ENCODE results near the gene HEATR3.

The HEATR3 gene

DNA sequence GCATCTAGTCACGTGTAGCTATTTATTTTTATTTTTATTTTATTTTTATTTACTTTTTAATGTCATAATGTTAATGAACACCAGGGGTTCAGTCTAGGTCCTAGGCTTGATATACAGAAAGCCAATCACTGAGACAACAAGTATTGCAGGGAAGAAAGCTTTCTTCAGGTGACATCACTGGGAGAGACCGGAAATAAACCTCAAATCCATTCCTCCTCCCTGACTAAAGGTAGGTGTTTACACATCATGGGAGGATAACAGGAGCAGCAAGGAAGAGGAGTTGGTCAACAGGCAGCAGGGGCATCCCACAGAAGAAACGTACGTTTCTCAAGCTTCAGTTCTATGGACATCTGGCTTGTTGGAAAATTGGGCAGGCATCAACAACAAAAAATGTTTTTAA is 9.5 kb upstream of the HEATR3 start:
- no peak for DNase-seq (ENCODE audit: low read depth)

DNA sequence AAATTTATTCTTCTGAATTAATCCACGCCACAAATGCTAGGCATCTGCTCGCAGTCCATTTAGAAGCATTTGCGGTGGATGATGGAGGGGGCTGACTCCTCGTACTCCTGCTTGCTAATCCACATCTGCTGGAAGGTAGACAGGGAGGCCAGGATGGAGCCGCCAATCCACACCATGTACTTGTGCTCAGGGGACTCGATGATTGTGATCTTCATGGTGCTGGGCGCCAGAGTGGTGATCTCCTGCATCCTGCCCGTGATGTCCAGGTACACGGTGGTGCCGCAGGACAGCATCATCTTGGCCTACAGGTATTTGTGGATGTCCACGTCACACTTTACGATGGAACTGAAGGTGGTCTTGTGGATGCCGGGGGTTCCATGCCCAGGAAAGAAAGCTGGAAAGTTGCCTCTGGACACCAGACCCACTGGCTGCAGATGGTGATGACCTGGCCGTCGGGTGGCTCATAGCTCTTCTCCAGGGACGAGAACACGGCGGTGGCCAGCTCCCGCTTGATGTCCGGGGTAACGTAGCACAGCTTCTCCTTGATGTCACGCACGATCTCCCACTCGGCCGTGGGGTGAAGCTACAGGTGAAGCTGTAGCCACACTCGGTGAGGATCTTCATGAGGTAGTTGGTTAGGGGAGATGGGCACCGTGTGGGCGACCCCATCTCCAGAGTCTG is 7.5 kb upstream of the HEATR3 start:
- DNase-seq (ENCODE audit: low read depth) = no peak

DNA sequence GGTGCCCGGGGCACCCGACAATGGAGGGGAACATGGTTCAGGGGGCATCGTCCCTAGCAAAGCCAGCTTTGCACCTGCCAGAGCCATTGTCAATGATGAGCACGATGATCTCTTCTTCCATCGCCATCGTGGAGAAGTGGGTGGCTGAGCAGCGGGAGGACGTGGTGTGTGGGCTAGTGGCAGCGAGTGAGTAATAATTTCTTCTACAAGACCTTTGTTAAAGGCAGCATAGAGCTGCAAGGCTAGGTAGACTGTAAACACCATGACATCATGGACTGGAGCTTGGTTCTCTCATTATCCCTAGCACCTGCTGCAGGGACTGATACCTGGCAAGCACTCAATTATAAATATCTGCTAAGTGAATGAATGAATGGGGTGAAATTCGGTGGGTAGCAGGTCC is 6.7 kb upstream of the HEATR3 start:
- no peak for DNase-seq (ENCODE audit: low read depth)

DNA sequence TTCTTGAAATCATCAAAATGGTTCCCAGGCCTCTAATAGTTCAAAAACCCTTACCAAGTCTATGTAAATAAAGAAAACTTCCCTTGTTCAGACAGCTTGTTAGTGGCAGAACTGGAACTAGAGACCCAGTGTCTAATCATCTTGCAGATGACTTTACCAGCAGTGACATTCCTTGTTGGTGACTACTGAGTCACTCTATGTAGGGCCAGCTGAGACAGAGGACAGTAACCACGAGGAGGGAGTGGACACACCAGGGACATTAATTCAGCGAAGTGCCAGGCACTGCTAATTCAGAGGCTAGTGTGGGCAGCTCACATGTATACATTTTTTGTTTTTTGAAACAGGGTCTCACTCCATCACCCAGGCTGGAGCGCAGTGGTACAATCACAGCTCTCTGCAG is 6.1 kb upstream of the HEATR3 start:
- no peak for DNase-seq (ENCODE audit: low read depth)

DNA sequence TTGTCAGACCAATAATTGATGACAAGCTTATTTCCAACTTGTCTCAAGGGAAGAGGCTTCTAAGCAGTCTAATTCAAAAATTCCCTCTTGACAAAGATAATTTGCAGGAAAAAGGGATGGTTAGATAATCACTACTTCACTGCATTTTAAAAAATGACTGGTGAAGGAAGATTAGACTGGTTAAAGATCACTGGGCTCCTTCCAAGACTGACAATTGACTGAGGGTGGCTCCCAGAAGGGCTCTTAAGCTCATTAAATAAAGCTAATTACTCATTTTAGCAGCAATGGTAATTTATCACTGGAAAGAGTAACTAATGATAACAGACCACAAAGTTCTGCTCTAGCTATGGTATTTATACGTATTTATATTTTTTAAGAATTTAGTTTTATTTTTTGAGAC is 4.4 kb upstream of the HEATR3 start:
- DNase-seq (ENCODE audit: low read depth) = no peak

DNA sequence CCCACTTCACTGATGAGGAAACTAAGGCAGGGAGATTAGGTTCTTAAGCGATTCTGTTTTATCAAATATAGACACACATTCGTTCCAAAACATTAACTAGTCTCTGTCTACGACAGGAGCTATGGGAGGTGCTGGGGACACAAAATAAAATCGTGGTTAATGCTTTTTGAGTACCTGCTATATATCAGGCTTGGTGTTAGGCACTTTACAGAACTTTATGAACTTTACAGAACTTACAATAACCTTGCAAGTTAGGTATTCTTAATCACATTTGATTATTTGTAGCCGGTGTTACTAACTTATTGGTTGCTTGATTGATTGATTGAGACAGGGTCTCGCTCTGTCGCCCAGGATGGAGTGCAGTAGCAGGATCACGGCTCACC is 538 bp upstream of the HEATR3 start:
- no peak for DNase-seq (ENCODE audit: low read depth)

DNA sequence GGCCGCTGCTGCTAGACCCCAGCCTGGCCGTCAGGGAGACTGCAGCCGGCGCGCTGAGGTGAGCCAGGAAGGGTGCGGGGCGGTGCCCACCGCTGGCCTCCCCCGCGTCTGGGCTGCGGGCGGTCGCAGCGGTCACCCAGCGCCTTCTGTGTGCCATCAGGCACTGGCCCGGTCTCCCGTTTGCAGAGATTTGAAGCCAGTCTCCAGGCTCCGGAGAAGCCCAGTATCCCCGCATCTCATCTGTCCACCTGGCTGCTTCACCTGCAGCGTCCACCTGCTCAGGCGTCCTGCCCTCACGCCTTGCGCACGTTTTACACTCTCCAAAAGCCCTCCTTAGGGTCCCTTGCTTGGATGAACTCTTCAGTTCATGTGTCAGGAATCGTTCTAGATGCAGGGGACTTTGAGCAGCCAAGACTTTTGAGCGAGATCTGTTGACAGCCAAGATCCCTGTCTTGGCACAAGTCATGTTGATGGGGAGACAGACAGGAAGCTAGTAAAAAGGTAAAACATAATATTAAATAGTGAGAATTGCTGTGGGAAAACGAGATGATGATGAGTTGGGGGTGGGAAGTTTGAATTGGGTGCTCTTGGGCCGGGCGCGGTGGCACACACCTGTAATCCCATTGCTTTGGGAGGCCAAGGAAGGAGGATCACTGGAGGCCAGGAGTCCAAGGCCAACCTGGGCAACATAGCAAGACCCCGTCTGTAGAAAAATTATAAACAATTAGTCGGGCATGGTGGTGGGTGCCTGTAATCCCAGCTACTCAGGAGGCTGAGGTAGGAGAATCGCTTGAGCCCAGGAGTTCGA is 916 bp downstream of the HEATR3 start:
- DNase-seq (ENCODE audit: low read depth) = no peak

DNA sequence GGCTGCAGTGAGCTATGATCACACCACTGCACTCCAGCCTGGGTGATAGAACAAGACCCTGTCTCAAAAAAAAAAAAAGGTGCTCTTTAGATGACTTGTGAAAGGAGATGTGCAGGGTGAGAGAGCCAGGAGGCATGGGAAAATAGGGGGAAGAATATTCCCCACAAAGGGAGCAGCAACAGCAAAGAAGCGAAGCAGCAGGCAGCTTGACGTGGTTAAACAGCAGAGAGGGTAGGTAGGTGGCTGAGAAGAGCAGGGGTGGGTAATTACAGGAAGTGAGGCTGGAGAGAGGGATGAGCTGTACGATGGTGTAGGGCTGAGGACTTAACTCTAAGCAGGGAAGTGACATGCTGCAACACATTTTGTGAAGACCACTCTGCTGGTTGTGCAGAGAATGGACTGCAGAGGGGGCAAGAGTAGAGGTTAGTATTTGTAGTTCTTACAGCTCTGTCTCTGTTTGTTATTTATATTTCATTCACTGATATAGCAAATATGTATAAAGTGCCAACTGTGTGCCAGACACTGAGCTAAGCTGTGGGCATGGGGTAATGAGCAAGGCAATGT is 1.6 kb downstream of the HEATR3 start:
- peak; percentile 59 for DNase-seq (ENCODE audit: low read depth)

DNA sequence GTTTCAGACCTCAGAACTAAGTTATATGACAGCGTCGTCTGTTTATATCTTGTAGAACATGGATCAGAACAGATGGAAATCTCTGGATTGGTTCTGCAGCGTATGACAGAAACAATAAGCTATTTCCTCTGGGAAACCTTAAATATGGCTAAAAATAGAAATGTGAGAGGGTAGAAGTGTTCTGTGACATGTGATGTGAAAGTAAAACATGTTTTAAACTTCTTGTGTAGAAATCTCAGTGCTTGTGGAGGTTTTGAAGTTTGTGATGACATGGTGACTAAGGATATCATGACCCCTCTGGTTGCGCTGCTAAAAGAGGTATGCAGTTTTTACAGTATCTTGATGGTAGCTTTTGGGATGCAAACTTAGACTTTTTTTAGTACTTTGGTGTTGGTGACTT is 2.8 kb downstream of the HEATR3 start:
- DNase-seq (ENCODE audit: low read depth) = no peak

DNA sequence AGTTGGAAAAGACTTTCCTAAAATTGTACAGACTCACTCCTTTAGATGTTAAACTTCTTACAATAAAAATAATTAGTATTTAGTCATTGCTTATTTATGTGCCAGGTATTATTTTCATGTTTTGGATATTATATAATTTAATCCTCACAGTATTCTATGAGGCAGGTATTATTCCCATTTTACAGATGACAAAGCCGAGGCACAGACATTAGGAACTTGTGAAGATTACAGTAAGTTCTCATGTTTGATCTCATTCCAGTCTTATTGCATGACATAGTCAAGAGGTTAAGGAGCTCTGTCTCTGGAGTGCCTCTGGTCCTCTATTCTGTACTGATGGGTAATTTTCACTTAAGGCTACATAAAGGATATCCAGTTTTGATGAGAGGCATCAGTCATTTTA is 3.3 kb downstream of the HEATR3 start:
- DNase-seq (ENCODE audit: low read depth) = no peak

DNA sequence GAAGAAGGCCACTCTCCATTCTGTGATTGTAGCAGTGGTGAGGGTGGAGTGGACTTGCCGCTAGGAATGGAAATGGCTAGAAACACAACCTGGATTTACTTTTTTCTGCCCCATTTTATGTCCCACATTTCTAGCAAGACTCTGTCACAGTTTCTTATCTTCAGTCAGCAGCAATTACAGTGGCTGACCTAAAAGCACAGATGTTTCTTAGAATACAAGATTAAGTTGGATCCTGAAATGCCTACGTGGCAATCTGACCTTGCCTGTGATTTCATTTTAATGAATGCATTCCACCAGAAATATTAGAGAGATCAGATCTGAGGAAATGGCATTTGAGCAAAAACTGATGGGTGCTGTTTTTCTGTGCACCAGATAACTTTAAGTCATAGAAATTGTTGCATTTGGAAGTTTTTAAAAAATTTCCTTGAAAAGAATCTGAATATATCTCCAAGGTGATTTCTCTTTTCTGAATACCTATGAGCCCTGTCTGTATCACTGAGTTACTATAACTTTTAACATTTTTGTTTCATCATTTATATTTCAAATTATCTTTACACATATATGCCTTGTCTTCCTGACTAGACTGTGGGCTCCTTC is 5.4 kb downstream of the HEATR3 start:
- no peak for DNase-seq (ENCODE audit: low read depth)

DNA sequence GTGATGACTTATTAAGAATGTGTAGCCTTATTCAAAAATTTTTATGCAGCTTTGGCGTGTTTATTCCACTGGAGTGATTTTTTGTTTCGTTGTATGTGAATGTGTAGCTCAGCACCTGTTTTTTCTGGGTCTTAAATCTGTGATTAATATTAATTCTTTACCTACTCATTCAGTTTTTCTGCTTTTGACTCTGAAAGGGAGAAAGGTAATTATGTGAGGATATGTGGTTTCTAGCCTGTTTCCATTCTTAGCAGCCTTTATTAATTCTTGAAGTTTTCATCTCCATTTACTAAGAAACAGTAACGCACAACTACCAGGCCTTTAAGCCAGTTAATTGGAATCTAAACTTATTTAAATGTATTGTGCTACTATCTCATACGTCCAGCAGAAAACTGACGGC is 7.0 kb downstream of the HEATR3 start:
- no peak for DNase-seq (ENCODE audit: low read depth)

DNA sequence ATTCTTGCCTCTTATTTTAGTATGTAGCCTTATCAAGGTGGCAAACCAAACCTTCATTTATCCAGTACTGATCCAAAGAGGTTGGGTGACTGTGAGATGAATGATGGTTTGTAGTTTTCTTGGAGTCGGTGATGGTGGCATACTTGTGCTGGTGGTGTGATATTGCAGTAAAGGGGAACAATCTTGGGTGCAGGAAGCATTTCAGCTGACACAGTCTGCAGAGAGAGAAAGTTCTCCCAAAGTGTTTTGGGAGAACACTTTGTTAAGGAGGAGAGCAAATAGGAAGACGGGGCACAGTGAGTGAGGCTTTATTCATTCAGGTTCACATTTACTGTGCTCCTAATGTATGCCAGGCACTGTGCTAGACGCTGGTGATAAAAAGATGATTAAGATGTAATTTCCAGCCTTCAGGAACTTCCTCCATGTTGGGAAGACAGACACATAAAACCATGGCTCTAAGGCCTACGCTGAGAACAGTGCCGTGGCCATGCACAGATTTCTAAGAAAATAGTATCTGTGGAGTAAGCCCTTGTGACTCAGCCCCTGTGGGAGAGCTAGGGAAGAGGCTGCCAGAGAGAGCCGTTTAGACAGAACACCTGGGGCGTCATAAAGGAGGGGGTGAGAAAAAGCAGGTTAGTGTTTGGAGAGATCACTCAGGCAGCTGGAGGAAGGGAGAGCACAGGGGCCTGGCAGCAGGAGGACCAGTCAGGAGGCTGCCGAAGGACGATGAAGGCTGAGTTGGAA is 13.8 kb downstream of the HEATR3 start:
- peak; percentile 51 for DNase-seq (ENCODE audit: low read depth)

DNA sequence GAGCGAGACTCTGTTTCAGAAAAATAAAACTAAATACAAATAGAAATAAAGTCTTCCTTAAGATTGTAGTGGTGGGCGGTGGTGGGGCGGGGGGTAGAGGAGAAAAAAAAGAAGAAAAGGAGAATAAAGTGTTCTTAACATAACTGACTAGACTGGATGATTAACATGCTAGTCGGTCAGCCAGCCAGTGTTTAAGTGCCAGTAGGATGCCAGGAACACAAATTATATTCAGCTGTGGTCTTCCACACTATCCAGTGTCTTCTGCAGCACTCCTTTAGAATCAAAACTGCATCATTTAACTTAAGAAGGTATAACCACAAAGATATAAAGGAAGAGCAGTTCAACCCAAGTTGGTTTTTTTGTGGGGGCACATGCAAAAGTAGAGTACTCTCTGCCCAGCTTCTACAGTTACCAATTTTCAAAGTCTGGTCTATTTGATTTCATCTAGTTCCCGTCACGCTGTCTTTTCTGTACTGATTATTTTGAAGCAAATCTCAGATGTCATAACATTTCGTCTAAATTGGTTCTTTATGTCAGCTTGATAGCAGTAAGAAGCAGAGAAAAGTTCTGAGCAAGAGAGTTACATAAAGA is 15.8 kb downstream of the HEATR3 start:
- no peak for DNase-seq (ENCODE audit: low read depth)

DNA sequence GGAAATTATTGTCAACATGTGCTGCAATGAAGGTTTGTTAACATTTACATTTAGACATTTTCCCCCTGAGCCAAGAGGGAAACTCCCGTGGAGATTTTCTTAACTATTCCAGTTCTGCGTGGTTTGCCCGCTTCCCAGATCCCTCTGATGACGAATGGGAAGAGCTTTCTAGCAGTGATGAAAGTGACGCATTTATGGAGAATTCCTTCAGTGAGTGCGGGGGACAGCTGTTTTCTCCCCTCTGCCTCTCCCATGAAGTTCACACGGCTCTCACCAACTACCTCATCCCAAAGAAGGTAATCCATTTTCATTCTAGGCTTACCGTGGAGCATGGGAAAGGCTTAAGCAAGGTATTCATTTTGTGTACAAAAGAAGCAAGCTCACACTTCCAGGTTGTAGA is 18.2 kb downstream of the HEATR3 start:
- DNase-seq (ENCODE audit: low read depth) = peak; percentile 92

DNA sequence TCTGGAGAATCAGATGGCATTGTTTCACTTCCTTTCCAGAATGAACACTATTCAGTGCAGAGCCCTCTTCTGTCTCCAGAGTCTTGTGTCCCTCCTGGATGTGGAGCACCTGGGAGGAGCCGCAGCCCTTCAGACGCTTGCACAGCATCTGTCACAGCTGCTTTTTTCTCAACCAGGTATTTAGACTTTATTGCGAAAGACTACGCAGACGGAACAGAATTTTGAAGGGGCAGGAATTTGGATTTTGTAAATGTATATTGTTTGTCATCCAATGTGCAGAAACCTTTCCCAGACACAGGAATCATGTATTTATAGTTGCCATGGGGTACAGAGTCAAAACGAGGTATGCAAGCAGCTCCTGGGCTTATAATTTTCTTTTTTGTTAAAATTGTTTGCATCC is 20.4 kb downstream of the HEATR3 start:
- no peak for DNase-seq (ENCODE audit: low read depth)

DNA sequence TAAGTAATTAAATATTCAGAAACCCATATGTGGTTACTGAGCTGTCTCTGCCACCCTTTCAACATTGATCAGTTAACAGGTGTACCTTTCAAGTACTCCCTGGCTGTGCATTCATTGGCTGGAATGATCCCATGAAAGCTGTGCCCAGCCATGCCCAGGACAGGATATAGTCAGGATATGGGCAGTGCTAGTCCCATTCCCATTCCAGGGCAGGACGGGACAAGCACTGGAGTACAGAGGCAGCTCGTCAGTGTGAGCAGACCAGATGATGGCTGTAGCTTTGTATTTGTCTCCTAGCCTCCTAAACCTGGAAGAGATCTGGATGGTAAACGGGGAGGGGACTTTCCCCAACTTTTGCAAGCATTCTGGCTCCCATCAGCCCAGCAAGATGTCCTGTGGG is 22.5 kb downstream of the HEATR3 start:
- no peak for DNase-seq (ENCODE audit: low read depth)

DNA sequence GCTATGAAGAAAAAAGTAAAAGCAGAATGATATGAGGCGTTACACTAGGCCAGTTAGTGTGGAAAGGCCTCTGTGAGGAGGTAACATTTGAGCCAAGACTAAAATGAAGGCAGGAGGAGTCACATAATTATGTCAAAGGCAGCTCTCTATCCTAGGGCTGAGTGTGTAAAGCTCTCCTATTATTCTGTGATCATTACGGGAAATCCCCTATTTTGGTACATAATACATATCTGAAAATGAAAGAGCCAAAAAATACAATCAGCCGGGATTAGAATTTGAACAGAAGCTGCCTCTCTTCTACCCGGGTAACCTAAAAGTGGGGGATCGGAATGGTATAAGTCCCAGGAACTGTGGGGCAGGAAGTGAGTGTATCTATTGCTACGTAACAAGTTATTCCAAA is 27.1 kb downstream of the HEATR3 start:
- no peak for DNase-seq (ENCODE audit: low read depth)

DNA sequence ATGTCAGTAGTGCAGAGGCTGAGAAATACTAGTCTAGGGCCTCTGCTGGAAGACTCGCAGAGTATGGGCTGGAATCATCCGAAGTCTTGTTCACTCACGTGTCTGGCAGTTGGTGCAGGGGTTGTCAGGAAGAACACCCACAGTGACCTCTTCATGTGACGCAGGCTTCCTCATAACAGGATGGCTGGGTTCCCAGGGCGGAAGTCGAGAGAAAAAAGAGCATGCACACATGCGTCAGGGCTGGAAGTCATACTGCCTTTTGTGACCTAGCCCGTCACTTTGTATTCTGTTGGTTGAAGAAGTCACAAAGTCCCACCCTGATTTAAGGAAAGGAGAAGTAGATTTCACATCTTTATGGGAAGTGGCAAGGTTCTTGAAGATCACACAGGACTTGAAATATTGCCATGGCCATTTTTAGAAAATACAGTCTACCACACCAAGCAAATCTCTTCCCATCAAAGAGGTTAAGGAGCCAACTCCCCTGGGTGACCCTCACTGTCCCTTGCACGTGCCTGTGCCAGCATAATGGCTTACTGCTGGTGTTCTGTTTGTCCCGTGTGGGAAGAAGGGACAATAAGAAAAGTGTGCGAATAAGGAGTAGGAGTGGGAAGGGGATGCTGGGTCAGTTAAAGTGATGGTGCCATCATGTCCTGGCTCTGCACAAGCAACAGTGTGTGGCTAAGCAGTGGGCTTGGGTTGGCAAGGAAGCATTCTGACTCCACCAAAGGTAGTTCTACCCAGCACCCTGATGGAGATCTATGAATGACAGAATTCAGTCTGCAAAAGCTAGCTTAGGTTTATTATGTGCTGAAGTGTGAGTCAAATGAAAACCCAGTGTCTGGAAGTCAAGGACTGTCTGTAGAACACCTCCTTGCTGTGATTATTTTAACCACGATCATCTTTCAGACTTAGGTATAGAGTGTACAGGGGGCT is 28.1 kb downstream of the HEATR3 start:
- DNase-seq (ENCODE audit: low read depth) = no peak

DNA sequence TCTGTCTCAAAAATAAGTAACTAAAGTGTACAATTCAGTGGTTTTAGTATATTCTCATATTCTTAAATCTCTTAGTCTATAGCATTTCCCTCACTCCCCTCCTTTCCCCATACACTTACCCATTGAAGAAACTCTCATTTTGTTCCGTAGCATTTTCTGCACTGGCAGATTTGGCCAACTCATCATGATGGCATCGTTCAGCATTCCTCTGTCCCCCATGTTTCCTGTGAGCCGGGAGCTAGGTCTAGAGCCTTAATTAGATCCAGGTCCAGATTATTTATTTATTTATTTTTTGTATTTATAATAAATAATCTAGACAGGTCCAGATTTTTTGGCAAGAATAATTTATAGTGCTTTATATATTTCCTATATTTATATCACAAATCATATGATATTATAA is 31.0 kb downstream of the HEATR3 start:
- DNase-seq (ENCODE audit: low read depth) = peak; percentile 21

Measured in amniotic epithelial cell (primary cell).